Cortex of kidney (tissue), 1 donor: ENCODE results near the gene HTRA3.

Experiments
- DNase-seq: peaks from one replicate; lab custom pipeline; 2025; lab: John Stamatoyannopoulos, UW

Gene HTRA3

DNA sequence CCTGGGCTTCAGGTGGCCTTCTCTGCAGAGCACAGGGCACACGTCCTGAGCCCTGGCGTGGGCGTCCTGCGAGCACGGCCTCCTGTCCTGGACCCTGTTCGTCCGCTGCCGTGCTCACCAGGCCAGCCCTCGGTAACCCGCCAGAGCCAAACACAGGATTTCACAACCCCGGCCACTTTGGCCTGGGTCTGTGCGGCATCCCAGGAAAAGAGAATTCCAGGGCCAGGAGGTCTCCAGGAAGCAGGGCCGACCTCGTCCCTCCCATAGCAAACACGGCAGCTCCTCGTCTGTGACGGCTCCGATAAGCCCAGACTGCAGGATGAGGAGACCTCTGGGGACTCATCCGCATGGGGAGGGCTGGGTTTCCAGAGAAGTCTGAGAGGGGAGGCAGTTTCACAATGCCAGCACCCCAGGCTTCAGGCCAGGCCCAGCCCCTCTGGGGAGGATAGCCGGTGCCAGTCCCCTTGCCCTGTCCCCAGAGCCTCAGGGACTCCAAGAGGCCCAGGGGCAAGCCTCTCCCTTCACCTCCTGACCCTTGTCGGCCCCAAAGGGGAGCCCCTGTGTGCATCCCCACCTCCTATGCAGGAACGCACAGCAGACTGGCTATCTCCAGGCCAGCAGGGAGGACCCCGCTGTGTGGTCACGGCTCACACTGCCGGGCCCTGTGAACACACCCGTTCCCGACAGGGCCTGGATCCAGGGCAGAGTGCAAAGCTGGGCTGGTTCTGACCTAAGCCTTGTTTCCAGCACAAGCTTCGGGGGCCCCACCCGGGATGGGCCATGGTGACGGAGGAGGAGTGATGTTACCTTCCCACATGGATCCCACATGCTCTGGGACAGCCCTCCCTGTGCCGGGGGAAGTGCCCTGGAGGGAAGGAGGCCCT lies 22.3 kb upstream of the HTRA3 start:
- DNase-seq: no peak

DNA sequence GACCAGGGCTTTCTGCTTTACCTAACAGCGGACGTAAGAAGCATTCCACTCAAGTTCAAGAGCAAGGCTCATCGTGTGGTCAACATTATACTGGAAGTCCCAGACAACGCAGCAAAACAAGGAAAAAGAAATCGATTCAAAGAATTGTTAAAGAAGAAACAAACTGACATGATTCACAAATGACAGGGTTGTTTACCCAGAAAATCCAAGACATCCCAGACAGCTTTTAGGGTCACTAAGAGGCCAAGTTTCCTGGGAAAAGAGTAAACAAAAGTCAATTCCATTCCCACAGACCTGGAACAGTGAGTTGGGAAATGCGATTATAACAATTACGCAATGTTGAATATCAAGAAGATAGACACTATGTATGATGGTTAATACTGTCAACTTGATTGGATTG lies 21.5 kb upstream of the HTRA3 start:
- no peak for DNase-seq

DNA sequence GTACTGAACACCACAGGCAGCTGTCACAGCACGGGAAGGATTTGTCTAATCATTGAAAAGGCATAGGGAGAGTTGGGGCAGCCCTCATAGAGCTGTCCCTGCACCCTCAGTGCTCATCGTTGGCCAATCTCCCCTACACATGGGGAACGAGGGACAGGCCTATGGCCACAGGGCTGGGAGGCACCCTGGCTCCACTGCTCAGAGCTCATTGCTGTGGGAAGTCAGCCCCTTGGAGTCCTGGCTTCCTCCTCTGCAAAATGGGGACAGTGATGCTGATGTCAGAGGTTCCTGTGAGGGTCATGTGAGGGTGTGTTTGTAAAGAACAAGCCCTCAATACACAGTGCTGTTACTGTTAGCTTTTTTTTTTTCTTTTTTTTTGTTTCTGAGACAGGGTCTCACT lies 19.3 kb upstream of the HTRA3 start:
- no peak for DNase-seq

DNA sequence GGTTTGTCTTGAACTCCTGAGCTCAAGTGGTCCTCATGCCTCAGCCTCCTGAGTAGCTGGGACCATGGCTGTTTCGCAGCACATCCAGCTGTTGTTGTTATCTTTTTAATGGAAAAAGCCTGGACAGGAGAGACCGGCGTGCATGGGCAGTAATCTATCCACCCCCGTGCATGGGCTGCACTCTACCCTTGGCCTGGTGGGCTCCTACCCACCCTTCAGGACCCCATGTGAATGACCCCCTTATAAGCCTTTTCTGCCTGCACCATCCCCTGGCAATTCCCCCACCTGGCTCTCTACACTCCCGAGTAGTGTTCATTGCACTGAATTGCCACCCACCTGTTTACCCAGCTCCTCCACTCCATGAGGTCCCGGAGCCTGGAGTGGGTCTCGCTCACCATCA lies 18.9 kb upstream of the HTRA3 start:
- DNase-seq: no peak

DNA sequence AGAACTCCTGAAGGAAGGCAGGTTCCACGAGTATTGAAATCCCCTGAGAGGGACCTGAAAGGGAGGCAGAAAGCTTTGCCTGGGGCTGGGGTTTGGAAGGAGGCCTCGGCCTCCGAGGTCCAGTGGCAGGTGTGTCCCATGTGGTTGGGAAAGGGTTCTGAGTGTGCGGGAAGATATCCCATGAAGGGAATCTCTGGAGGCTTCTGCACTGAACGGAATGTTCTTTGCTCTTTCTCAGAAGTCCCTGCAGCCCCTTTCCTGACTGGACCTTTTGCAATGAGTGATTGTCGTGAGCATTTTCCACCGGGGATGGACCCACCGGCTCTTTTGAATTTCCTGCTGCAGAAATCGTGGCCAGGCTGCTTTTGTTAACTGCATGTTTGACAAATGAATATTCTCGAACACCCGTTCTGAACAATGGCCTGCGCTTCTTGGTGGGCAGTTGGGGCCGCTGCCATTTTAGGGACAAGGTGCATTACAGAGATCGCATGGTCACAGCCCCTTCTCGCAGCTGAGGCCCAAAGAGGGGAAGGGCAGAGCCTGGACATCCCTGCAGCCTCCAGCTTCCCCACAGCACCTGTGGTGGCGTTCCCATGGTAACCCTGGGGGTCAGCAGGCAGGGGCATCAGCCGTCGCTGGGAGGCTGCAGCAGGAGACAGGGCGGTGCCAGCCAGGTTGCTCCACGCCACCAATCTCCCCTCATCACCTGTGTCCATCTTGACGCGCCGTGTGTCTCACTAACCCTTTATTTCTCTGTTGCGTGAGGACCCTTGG lies 18.3 kb upstream of the HTRA3 start:
- DNase-seq: no peak

DNA sequence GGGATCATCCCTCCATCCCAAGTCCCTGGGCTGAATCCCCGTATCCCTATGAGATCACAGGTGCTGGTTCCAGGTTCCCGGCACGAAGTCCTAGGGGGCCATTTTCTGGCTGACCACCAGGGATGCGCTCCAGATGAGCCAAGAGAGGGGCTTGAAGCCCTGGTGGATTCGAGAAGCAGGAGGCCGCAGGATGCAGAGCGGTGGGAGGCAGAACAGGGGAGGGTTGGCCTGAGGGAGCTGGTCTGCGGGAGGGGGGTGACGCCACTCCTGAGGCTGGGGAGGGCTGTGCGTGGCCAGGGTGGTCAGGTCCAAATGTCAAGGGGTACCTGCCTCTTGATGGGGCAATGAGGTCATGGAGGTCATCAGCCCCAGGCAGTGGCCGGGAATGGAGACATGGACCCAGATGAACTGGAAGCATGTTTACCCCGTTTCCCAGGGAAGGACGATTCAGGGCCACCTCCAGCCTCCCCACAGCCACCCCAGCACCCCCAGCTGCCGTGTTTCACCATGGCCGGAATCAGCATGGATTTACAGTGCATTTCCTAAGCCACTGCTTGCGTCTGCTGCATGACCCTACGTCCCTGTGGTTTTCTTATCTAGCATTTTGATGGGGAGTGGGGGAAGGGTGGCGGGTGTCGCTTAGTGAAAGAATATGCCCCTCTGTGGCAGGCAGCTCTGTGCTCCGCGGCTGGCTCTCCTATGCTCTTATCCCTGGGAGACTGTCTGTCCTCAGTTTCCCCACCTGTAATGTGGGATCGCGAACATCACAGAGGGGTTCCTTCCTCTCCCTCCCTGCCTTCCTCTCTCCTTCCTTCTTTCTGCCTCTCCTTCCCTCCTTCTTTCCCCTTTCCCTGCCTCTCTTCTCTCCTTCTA lies 17.0 kb upstream of the HTRA3 start:
- DNase-seq: no peak

DNA sequence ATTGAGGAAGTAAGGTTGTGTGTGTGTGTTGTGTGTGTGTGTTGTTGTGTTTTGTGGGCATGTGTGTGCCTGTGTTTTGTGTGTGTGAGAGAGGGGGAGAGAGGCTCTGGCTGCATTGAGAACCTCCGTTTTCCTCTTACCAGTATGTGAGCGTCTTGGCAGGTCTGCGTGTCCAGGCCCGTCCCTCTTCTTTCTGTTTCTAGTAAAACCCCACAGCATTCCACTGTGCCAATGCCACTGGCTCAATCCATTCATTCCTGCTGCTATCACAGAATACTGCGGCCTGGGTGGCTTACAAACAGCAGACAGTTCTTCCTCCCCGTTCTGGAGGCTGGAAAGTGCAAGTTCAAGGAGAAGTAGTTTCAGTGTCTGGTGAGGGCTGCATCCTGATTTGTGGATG lies 15.5 kb upstream of the HTRA3 start:
- DNase-seq: no peak

DNA sequence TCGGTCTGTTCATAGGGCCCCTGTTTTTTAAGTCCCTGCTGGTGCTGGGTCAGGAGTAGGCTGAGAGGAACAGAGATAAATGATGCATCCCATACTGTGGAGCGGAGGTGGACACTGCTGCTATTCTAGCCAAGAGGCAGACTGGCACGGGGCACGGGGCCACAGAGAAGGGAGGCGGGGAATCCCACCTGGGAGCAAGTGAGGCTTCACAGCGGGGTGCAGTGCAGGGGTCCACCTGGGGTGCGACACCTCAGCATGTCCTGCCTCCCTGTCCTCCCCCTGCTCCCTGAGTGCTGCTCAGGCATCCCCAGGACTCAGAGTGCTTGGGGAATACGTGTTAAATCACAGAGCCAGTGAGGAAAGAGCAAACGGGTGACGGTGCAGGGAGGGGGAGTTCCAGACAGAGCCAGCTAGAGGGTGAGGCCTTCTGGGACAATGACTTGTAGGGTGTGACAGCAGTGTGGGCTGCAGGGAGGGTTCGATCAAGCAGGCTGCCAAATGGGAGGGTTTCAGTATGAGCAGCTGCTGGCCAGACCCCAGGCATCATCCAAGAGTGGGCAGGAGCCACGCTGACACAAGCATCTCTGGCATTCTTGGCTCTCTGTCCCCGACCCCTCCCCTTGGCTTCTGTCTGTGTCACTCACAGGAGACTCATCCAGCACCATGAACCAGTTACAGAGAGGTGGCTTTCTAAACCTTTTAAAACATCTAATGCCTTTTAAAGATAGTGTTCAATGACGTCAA lies 13.7 kb upstream of the HTRA3 start:
- no peak for DNase-seq

DNA sequence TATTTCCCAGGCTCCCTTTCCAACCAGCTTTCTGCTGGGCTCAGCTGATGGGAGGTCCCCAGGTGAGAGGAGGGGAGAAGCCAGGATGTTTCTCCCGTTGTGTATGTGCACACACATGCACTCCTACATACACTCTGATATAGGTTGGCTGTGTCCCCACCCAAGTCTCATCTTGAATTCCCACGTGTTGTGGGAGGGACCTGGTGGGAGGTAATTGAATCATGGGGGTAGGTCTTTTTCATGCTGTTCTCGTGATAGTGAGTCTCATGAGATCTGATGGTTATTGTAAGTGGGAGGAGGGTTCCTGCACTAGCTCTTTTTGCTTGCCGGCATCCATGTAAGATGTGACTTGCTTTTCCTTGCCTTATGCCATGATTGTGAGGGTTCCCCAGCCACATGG lies 11.7 kb upstream of the HTRA3 start:
- DNase-seq: no peak

DNA sequence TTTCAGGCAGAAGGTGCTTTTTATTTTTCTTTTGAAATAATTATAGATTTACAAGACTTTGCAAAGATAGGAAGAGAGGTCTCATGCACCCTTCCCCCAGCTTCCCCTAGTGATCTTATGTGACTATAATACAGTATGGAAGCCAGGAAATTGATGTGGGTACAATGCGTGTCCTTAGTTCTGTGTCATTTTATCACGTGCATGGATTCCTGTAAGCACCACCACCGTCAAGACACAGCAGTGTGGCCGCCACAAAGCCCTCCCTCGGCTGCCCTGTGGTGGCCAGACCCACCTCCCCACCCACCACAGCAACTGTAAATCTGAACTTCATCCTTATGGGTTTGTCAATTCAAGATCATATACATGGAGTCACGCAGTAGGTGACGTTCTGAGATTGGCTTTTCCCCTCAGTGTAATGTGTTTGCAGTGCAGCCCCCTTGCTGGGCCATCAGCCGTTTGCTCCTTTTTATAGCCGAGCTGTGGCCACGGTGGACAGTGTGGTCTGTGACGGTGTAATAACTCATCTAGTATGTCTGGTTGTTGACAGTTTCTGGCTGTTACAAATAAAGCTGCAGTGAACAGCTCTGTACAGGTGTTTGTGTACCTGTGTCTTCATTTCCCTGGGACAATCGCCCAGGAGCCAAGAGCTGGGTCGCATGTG lies 10.9 kb upstream of the HTRA3 start:
- DNase-seq: no peak

DNA sequence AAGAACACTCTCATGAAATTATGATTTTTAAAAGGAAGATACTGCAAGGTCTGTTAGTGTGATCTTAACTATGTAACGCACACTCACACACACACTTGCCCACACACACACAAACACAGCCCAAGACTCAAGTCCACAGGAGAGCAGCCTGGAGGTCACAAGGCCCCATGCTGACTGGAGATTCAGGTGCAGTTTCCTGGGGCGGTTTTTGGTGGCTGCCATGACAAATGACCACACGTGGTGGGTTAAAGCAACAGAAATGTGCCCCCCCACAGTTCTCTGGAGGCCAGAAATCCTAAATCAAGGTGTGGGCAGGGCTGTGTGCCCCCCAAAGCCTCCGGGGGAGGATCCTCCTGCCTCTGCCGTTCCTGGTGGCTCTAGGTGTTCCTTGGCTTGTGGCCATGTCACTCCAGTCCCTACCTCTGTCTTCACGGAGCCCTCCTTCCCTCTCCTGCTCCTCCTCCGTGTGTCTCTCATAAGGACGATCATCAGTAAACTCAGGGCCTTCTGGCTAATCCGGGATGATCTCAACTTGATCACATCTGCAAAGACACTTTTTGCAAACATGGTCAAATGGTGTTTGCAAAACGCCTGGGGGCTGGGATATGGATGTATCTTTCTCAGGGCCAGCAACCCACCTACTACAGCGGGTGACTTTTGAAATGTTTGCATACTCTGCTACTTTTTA lies 9.7 kb upstream of the HTRA3 start:
- DNase-seq: no peak

DNA sequence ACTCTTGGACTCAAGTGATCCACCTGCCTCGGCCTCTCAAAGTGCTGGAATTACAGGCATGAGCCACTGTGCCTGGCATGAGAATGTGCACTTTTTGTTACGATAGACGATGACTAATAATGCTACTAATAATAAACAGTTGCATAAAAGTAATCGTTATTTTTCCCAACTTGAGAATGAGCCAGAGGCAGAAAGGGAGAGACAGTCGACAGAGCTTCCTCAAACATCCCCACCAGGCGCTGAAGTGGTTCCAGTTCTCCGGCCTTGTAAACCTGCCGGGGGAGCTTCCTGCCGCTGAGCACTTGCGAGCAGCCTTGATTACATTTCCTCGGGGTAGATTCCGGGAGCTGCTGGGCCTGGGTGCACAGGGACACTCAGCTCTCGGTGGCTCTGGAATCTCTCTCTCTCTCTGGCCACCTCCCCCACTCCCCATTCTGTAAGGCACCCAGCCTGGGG lies 8.9 kb upstream of the HTRA3 start:
- DNase-seq: no peak

DNA sequence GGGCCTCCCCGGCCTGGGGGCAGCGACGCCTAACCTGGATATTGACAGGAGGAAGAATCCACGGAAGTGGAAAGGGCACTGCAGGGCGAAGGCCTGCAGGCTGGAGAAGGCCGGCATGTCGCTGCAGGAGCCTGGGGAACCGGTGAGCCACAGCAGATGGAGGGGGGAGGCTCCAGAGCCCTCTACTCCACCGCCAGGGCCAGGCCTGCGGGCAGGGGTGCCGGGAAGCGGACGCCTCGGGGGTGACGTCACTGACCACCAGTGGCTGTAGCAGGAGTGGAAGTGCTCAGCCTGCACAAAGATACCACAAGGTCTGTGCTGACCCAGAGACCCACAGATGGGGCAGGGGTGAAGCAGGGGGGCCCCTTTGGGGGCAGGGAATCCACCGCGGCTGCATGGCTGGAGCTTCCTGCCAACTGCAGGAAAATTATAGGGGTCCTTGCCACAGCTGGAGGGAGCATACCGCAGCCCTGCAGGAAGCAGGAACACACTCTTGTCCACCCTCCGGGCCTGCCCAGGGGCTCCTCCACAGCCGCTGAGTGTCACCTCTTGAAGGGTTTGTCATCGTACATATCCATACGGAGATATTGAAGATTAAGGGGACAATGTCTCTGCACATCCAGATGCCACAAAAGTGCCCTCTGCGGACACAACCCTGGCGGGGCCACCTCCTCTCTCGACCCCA lies 7.6 kb upstream of the HTRA3 start:
- no peak for DNase-seq

DNA sequence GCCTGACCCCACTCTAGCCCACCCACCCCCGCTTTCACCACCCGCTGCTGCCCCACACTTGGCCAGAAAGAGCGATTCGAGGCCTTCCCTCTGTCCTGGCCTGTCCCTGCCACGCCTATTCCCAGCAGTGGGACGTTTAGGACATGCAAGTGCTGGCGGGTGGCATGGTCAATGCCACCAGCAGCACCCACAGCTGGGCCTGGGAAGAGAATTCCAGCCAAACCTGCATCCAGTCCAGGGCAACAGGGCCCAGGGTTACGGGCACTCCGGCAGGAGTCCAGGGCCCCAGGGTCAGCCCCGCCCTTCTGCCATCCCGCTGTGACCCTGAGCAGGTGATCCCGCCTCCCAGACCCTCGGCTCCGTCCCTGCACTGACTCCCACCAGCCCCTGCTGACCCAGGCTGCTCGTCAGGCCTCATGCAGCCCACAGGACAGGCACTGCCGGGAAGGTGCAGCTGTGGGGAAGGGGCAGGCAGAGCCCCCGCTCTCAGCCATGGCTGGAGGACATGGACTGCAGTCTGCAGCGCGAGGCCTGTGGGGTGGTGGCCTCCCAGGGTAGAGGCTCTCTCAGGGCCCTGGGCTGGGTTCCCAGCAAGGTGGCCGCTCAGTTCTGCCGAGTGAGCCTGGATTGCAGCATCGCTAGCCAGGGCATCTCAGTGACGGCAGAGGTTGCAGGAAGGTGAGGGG lies 6.8 kb upstream of the HTRA3 start:
- DNase-seq: no peak

DNA sequence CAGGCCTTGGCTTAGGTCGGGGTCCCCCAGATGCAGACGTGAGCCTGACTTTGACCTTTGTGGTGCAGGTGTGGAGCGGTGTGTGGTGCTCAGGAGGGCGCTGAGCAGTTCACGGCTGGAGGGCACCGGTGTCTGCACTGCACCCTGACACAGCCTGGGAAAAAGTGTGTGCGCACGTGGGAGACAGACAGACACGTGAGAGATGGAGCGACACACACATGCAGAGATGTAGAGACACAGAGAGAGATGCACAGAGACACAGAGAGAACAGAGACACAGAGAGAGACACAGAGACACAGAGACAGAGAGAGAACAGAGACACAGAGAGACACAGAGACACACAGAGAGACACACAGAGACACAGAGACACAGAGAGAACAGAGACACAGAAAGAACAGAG lies 6.2 kb upstream of the HTRA3 start:
- no peak for DNase-seq

DNA sequence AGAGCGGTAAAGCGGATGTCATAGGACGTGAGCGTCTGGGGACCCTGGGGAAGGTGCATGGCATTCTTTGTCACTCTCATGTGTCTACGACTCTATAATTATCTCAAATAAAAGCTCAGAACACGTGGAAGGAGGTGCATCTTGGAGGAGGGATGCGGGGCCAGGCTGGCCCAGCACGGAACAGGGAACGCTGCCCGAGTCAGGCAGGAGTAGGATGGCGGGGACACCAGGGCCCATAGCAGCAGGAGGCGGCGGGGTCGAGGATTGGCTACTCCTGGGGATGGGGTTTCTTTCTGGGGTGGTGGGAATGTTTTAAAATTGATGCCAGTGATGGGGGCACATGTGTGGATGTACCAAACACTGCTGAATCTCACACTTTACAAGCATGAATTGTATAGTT lies 5.4 kb upstream of the HTRA3 start:
- DNase-seq: no peak

DNA sequence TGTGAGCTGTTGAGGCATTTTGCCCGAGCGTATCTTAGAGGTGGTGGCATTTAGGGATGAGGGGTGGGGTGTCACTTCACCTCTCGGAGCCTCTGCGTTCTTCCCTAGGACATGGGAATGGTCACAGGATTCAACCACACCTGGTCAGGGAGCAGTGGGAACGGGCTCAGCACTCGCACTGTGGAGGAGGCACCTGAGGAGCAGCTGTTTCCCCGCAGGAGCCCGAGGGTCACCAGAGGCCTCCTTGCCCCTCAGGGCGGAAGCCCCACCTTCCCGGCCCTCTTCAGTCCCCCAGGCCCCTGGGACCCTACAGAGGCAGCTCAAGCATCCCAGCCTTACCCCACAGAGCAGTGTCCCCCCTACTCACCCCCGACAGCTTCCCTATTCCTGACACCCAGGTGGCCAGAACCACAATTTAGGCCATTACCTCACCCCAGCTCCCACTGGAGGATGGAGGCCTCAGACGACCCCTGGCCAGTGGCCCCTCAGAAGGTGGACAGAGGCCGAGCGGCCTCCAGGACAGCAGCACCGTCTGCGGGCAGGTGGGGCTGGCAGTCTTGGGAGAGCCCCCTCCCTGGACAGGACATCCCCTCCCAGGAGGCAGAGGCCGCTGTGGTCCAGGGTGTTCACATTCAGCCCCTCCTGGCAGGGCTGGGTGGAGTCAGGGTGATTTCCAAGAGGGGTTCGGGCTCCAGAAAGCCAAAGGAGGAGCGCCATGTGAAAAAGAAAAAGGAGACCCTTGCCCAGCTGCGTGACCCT lies 4.2 kb upstream of the HTRA3 start:
- DNase-seq: no peak

DNA sequence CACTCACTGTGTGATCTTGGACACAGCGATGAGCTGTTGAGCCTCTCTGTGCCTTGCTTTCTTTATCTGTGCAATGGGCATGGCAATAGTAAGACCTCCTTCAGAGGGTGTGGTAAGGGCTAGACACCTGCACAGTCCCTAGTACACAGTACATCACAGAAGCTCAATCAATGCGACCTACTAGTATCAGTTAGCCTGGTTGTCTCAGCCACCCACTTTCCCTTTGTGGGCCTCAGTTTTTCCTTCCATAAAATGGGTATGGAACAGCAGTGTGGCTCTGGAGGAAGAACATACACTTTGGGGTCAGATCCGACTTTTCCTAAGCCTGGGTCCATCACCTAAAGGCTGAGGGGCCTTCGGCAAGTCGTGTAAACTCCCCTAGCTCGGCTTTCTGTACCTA lies 3.5 kb upstream of the HTRA3 start:
- DNase-seq: no peak

DNA sequence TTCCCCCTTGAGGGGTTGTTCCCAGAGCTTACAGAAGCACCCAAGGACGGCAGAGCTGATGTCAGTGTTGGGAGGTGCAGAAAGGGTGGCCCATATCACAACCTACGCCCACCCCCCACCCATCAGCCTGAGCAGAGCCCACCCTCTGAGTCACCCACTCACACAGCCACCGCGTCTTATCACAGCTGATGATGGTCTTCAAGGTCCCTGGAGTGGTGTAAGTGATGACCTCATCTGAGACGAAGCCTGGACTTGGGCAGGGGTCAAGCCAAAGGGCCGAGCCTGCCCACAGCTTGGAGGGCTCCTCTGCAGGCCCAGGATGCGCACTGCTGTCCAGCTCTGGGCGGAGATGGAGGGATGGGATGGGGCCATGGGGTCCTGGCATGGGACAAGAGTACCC lies 3.0 kb upstream of the HTRA3 start:
- DNase-seq: no peak
